Mesodermal cell (in vitro differentiated cells): ENCODE data around the gene TOX2. TPM values are rescaled to one million over a fixed set of nuclear protein-coding genes. Genes with fewer than 3 reads are reported as not detected.

Experiments
- H3K27ac ChIP-seq: 2 replicates; pipeline ENCODE4 v1.7.0; 2013; ENCODE audit warnings: mild to moderate bottlenecking, low read depth, low read length, moderate library complexity; ENCODE audit not compliant: severe bottlenecking
- H3K36me3 ChIP-seq: 2 replicates; pipeline ENCODE4 v1.7.1; 2013; ENCODE audit warnings: mild to moderate bottlenecking, low read length, moderate library complexity; ENCODE audit not compliant: control insufficient read depth, insufficient read depth
- H3K4me1 ChIP-seq: one replicate; pipeline ENCODE4 v1.7.1; 2013; ENCODE audit warnings: mild to moderate bottlenecking, low read length; ENCODE audit not compliant: insufficient read depth, control insufficient read depth, poor library complexity, severe bottlenecking
- H3K4me3 ChIP-seq: 2 replicates; pipeline ENCODE4 v1.7.0; 2013; ENCODE audit warnings: low read length, control low read depth, mild to moderate bottlenecking; ENCODE audit not compliant: insufficient read depth, poor library complexity, severe bottlenecking; ENCODE audit errors: extremely low read depth
- H3K9me3 ChIP-seq: 2 replicates; pipeline ENCODE4 v1.7.1; 2013; ENCODE audit warnings: mild to moderate bottlenecking, low read length, moderate library complexity; ENCODE audit not compliant: control insufficient read depth
- WGBS, 2 experiments: methylation state at CpG; one replicate each; pipeline ENCODE4 v1.1.5; 2013; ENCODE audit warnings: missing lambda C conversion rate in 2 of 2; ENCODE audit not compliant: insufficient coverage in 2 of 2; 5-methylcytosine and 5-hydroxymethylcytosine counted together
- polyA plus RNA-seq, 2 experiments: library from polyadenylated mRNA; stranded (reverse); fragments of 50-300 nt; gene quantifications; one replicate each; pipeline ENCODE4 v1.2.3, GENCODE V29; 2013

TOX2 gene, protein sequence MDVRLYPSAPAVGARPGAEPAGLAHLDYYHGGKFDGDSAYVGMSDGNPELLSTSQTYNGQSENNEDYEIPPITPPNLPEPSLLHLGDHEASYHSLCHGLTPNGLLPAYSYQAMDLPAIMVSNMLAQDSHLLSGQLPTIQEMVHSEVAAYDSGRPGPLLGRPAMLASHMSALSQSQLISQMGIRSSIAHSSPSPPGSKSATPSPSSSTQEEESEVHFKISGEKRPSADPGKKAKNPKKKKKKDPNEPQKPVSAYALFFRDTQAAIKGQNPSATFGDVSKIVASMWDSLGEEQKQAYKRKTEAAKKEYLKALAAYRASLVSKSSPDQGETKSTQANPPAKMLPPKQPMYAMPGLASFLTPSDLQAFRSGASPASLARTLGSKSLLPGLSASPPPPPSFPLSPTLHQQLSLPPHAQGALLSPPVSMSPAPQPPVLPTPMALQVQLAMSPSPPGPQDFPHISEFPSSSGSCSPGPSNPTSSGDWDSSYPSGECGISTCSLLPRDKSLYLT
- 12.0 TPM for polyA plus RNA-seq (2013, experiment 1 of 2)
- 11.4 TPM for polyA plus RNA-seq (2013, experiment 2 of 2)

- Histone ChIP-seq H3K27ac (no peak within 1 kb of the TSS), H3K9me3 (peaks cover 13% of the 10 kb centered on the region), H3K4me1 (no peaks in the 10 kb centered on the region), H3K4me3 (peak within 1 kb of the TSS; percentile 47), H3K36me3 (no peaks in the 10 kb centered on the region)
- 5 to 7% methylated on average over 50 to 69 of the region's 111 CpGs for WGBS, 2 experiments
These were observed at the start of gene TOX2 for GRCh38 chr20:43914311-43915210. TOX2 (plus strand) TSS chr20:43914852; CDS start chr20:43914892, 40 bp downstream.

DNA sequence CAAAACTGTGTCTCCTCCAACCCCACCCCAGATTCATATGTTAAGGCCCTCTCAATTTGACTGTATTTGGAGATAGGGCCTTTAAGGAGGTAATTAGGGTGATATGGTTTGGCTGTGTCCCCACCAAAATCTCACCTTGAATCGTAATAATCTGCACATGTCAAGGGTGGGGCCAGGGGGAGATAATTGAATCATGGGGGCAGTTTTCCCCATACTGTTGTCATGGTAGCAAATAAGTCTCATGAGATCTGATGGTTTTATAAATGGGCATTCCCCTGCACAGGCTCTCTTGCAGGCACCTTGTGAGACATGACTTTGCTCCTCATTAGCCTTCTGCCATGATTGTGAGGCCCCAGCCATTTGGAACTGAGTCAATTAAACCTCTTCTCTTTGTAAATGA lies 46.6 kb upstream of the TOX2 start:
- H3K4me3 ChIP-seq, result no peak overlapping the region
- 100% methylated on average over 1 of the region's 1 CpG; no CpG with 5 or more reads in 1 of the 2 experiments for WGBS, 2 experiments

GRCh38 chr20:43870484-43870883 lies 44.2 kb upstream of the TOX2 start:
- Histone ChIP-seq H3K9me3 (no peaks in the 10 kb centered on the region), H3K36me3 (no peaks in the 10 kb centered on the region)

More for the DNA sequence above, 46.6 kb upstream of the TOX2 start:
- H3K27ac ChIP-seq, result no peak overlapping the region
- H3K9me3 ChIP-seq, result no peaks in the 10 kb centered on the region
- peaks cover 5% of the 10 kb centered on the region for H3K4me1 ChIP-seq
- no peaks in the 10 kb centered on the region for H3K36me3 ChIP-seq

DNA sequence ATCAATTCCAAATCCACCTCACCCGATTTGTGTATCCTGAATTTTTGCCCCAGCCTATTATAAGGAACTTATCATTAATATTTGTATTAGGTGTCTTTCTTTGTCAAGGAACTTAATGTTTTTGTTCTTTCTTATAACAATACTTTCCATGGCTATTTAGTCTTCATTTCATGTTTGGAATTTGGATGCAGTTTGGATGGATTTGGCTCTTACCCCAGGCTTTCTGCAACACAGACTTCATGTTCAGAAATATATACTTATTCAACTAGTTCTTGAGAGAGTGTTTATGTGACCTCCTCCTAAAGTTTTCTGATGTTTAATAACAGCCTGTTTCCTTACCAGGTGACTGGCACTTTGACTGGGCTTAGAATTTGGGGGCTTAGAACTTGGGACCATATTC lies 35.9 kb upstream of the TOX2 start:
- Histone ChIP-seq H3K36me3 (no peaks in the 10 kb centered on the region), H3K4me3 (no peak overlapping the region), H3K9me3 (peaks cover 4% of the 10 kb centered on the region), H3K27ac (no peak overlapping the region), H3K4me1 (no peaks in the 10 kb centered on the region)
- no CpG with 5 or more reads among the region's 1 CpG for WGBS, 2 experiments

More at GRCh38 chr20:43870484-43870883, 44.2 kb upstream of the TOX2 start:
- Histone ChIP-seq H3K27ac (no peak overlapping the region), H3K4me1 (no peaks in the 10 kb centered on the region), H3K4me3 (no peak overlapping the region)

GRCh38 chr20:43893930-43894329 lies 20.7 kb upstream of the TOX2 start:
- Histone ChIP-seq H3K4me3 (no peak overlapping the region), H3K4me1 (peaks cover 14% of the 10 kb centered on the region), H3K27ac (no peak overlapping the region), H3K9me3 (peaks cover 7% of the 10 kb centered on the region), H3K36me3 (no peaks in the 10 kb centered on the region)
- 20 to 65% methylated on average over 1 to 2 of the region's 2 CpGs for WGBS, 2 experiments

DNA sequence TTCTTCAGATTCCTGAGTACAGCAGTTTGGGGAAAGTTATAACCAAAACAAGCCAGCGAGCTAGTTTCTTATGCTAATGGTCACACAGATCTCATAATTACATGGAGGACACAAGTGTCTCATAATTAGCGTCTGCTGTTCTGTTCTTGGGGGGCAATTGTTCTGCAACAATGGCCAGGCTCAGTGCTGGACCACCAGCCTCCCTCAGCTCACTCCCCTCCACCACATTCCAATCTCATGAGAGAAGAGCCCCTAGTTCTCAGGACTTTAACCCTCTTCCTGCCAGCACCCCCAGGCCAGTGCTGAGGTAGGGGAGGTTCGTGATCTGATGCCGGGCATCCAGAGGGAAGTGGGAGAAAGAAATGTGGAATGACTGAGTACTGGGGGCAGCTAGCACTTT lies 20.2 kb upstream of the TOX2 start:
- WGBS, 2 experiments, result 25 to 28% methylated on average over 2 to 4 of the region's 4 CpGs
- H3K36me3 ChIP-seq, result no peaks in the 10 kb centered on the region
- no peak overlapping the region for H3K27ac ChIP-seq
- peaks cover 14% of the 10 kb centered on the region for H3K4me1 ChIP-seq
- no peak overlapping the region for H3K4me3 ChIP-seq
- H3K9me3 ChIP-seq, result peaks cover 7% of the 10 kb centered on the region

DNA sequence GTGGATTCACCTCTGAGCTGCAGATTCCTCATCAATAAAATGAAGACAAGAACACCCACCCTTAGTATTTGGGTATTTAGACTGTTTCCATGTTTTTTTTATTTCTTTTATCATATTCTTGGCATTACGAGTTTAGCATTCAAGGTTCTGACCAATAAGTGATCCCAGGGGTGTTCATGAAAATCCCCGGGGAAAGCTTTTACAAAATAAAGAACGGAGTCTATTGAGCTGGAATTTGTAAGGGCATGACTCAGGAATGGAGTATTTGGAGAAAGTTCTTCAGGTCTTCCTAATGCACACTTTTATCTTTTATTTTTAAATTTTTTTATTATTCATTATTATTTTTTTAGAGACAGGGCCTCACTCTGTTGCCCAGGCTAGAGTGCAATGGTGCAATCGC lies 19.4 kb upstream of the TOX2 start:
- no peaks in the 10 kb centered on the region for H3K9me3 ChIP-seq
- H3K4me3 ChIP-seq, result no peak overlapping the region
- 86 to 88% methylated on average over 1 to 3 of the region's 4 CpGs for WGBS, 2 experiments
- no peaks in the 10 kb centered on the region for H3K36me3 ChIP-seq
- peaks cover 14% of the 10 kb centered on the region for H3K4me1 ChIP-seq
- H3K27ac ChIP-seq, result no peak overlapping the region

- no peak overlapping the region for H3K4me3 ChIP-seq
- peaks cover 14% of the 10 kb centered on the region for H3K4me1 ChIP-seq
- no peak overlapping the region for H3K27ac ChIP-seq
- 55 to 60% methylated on average over 2 to 5 of the region's 10 CpGs for WGBS, 2 experiments
- no peaks in the 10 kb centered on the region for H3K36me3 ChIP-seq
- peaks cover 10% of the 10 kb centered on the region for H3K9me3 ChIP-seq
These were observed 15.2 kb upstream of the TOX2 start for GRCh38 chr20:43899274-43900120.

DNA sequence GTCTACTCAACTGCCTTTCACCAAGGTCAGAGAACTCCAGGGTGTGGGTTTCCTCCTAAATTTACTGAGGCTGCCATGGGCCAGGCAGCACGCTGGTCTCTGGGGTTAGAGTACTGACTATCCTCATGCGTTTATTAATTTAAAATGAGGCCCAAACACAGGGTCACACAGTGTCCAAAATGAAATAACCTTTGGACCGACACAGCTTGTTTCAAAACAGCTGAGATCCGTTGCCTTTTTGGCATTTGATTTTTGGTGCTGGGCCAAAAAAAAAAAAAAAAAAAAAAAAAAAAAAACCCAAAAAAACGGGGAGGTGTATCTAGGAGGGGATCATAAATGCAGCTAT lies 14.6 kb upstream of the TOX2 start:
- peaks cover 10% of the 10 kb centered on the region for H3K4me1 ChIP-seq
- 55 to 78% methylated on average over 2 to 3 of the region's 5 CpGs for WGBS, 2 experiments
- H3K4me3 ChIP-seq, result no peak overlapping the region
- peaks cover 10% of the 10 kb centered on the region for H3K9me3 ChIP-seq
- H3K36me3 ChIP-seq, result no peaks in the 10 kb centered on the region
- H3K27ac ChIP-seq, result no peak overlapping the region

GRCh38 chr20:43900496-43900895 lies 14.2 kb upstream of the TOX2 start:
- Histone ChIP-seq H3K27ac (no peak overlapping the region), H3K36me3 (no peaks in the 10 kb centered on the region), H3K4me3 (no peak overlapping the region), H3K9me3 (peaks cover 10% of the 10 kb centered on the region), H3K4me1 (peaks cover 8% of the 10 kb centered on the region)
- WGBS, 2 experiments, result 0 to 42% methylated on average over 1 to 4 of the region's 4 CpGs
